Mesendoderm (in vitro differentiated cells): ENCODE results near the gene ZNF367.
A peak's percentile ranks its signal among the peaks of the same experiment; 100 is the strongest.

Experiments used
- DNase-seq: peaks from one replicate; pipeline ENCODE4 v3.0.0; 2013
- H2AK5ac ChIP-seq: 2 replicates; pipeline ENCODE4 v1.6.1; 2013; ENCODE audit warnings: low read length, inconsistent platforms
- H2BK120ac ChIP-seq: 2 replicates; pipeline ENCODE4 v1.6.1; 2013; ENCODE audit warnings: low read depth, mild to moderate bottlenecking, low read length, moderate library complexity, mixed read lengths
- H2BK15ac ChIP-seq: replicated peaks from 2 replicates; pipeline ENCODE4 v1.6.1; 2013; ENCODE audit warnings: low read depth, mild to moderate bottlenecking, moderate library complexity
- H2BK5ac ChIP-seq: 2 replicates; pipeline ENCODE4 v1.6.1; 2013; ENCODE audit warnings: low read length, inconsistent platforms
- H3K18ac ChIP-seq: 2 replicates; pipeline ENCODE4 v1.6.1; 2013; ENCODE audit warnings: mild to moderate bottlenecking, low read length, mixed read lengths
- H3K23ac ChIP-seq: one replicate; pipeline ENCODE4 v1.6.1; 2013; ENCODE audit warnings: low read length
- H3K27ac ChIP-seq: 2 replicates; pipeline ENCODE4 v1.5.1; 2013; ENCODE audit warnings: low read depth, mild to moderate bottlenecking, inconsistent platforms, low read length, moderate library complexity
- H3K27me3 ChIP-seq: 2 replicates; pipeline ENCODE4 v1.6.1; 2013; ENCODE audit warnings: low read length, control low read depth, mild to moderate bottlenecking, inconsistent platforms; ENCODE audit not compliant: insufficient read depth, poor library complexity
- H3K36me3 ChIP-seq: 2 replicates; pipeline ENCODE4 v1.6.1; 2013; ENCODE audit warnings: low read length, inconsistent platforms; ENCODE audit not compliant: control insufficient read depth, insufficient read depth
- H3K4ac ChIP-seq: one replicate; pipeline ENCODE4 v1.6.1; 2013; ENCODE audit warnings: low read depth, mild to moderate bottlenecking, low read length, moderate library complexity
- H3K4me1 ChIP-seq: 2 replicates; pipeline ENCODE4 v1.6.1; 2013; ENCODE audit warnings: low read depth, low read length, inconsistent platforms; ENCODE audit not compliant: control insufficient read depth
- H3K4me2 ChIP-seq: 2 replicates; pipeline ENCODE4 v1.6.1; 2013; ENCODE audit warnings: low read length
- H3K4me3 ChIP-seq: 2 replicates; pipeline ENCODE4 v1.5.1; 2013; ENCODE audit warnings: mild to moderate bottlenecking, low read length
- H3K56ac ChIP-seq: one replicate; pipeline ENCODE4 v1.6.1; 2013; ENCODE audit warnings: low read length
- H3K79me1 ChIP-seq: 2 replicates; pipeline ENCODE4 v1.6.1; 2013; ENCODE audit warnings: low read length, inconsistent platforms
- H3K79me2 ChIP-seq: 2 replicates; pipeline ENCODE4 v1.6.1; 2013; ENCODE audit warnings: mild to moderate bottlenecking, low read length; ENCODE audit not compliant: control insufficient read depth, insufficient read depth
- H3K9ac ChIP-seq: 2 replicates; pipeline ENCODE4 v1.6.1; 2013; ENCODE audit warnings: low read length, inconsistent platforms
- H4K5ac ChIP-seq: one replicate; pipeline ENCODE4 v1.6.1; 2013; ENCODE audit warnings: low read length
- H4K8ac ChIP-seq: one replicate; pipeline ENCODE4 v1.6.1; 2013; ENCODE audit warnings: low read depth, mild to moderate bottlenecking, control low read depth, low read length, moderate library complexity
- WGBS: extraction: QIAGEN DNeasy Blood & Tissue Kit; methylation state at CpG from one replicate; pipeline ENCODE4 v1.1.7; 2013; ENCODE audit warnings: low lambda C conversion rate, missing lambda C conversion rate; ENCODE audit not compliant: insufficient coverage; ENCODE audit errors: extremely low coverage; 5-methylcytosine and 5-hydroxymethylcytosine counted together

ZNF367 gene

GRCh38 chr9:96442491-96442890 is 24.3 kb upstream of the ZNF367 start:
- Histone ChIP-seq H3K27ac (no peak overlapping the region), H3K79me2 (no peaks in the 10 kb centered on the region), H3K4me2 (no peak overlapping the region), H3K4ac (no peak overlapping the region), H2BK15ac (no peak overlapping the region), H3K56ac (no peak overlapping the region), H4K8ac (no peak overlapping the region), H2BK5ac (no peak overlapping the region), H3K23ac (no peak overlapping the region), H3K36me3 (no peaks in the 10 kb centered on the region), H2BK120ac (no peak overlapping the region), H2AK5ac (no peak overlapping the region), H3K18ac (no peak overlapping the region), H4K5ac (no peak overlapping the region), H3K9ac (no peak overlapping the region), H3K4me3 (no peak overlapping the region), H3K79me1 (no peaks in the 10 kb centered on the region), H3K4me1 (no peaks in the 10 kb centered on the region), H3K27me3 (no peaks in the 10 kb centered on the region)
- DNase-seq: no peak
- no CpG with 5 or more reads among the region's 3 CpGs for WGBS

- no peak overlapping the region for H2BK15ac ChIP-seq
- no peaks in the 10 kb centered on the region for H3K27me3 ChIP-seq
- no peak overlapping the region for H3K4me2 ChIP-seq
- peak; percentile 68 for DNase-seq
- H3K23ac ChIP-seq: no peak overlapping the region
- no peaks in the 10 kb centered on the region for H3K79me1 ChIP-seq
- no peak overlapping the region for H2BK5ac ChIP-seq
- H2BK120ac ChIP-seq: no peak overlapping the region
- H3K36me3 ChIP-seq: no peaks in the 10 kb centered on the region
- no CpG with 5 or more reads among the region's 5 CpGs for WGBS
- no peak overlapping the region for H3K9ac ChIP-seq
- H3K56ac ChIP-seq: no peak overlapping the region
- H3K4ac ChIP-seq: no peak overlapping the region
- H3K4me3 ChIP-seq: no peak overlapping the region
- H2AK5ac ChIP-seq: no peak overlapping the region
- no peaks in the 10 kb centered on the region for H3K79me2 ChIP-seq
- H3K27ac ChIP-seq: no peak overlapping the region
- H4K8ac ChIP-seq: no peak overlapping the region
- H3K4me1 ChIP-seq: no peaks in the 10 kb centered on the region
- no peak overlapping the region for H3K18ac ChIP-seq
- no peak overlapping the region for H4K5ac ChIP-seq
Observed at GRCh38 chr9:96441798-96442445, 23.8 kb upstream of the ZNF367 start.

- no peak overlapping the region for H3K23ac ChIP-seq
- no peak overlapping the region for H3K18ac ChIP-seq
- no peak overlapping the region for H3K27ac ChIP-seq
- H3K56ac ChIP-seq: no peak overlapping the region
- H3K79me1 ChIP-seq: no peaks in the 10 kb centered on the region
- no peak overlapping the region for H3K4me3 ChIP-seq
- H2BK15ac ChIP-seq: no peak overlapping the region
- no peak overlapping the region for H4K8ac ChIP-seq
- H2BK5ac ChIP-seq: no peak overlapping the region
- H2AK5ac ChIP-seq: no peak overlapping the region
- H3K4me1 ChIP-seq: no peaks in the 10 kb centered on the region
- no peaks in the 10 kb centered on the region for H3K27me3 ChIP-seq
- no peaks in the 10 kb centered on the region for H3K79me2 ChIP-seq
- no CpG with 5 or more reads among the region's 5 CpGs for WGBS
- H3K9ac ChIP-seq: no peak overlapping the region
- H3K36me3 ChIP-seq: no peaks in the 10 kb centered on the region
- DNase-seq: no peak
- H3K4ac ChIP-seq: no peak overlapping the region
- no peak overlapping the region for H4K5ac ChIP-seq
- no peak overlapping the region for H2BK120ac ChIP-seq
- no peak overlapping the region for H3K4me2 ChIP-seq
Observed at GRCh38 chr9:96440671-96441199, 22.6 kb upstream of the ZNF367 start.

- H3K4me1 ChIP-seq: no peaks in the 10 kb centered on the region
- H3K56ac ChIP-seq: no peak overlapping the region
- no peaks in the 10 kb centered on the region for H3K79me1 ChIP-seq
- no peak overlapping the region for H3K18ac ChIP-seq
- H2AK5ac ChIP-seq: no peak overlapping the region
- DNase-seq: no peak
- H2BK5ac ChIP-seq: no peak overlapping the region
- H3K4ac ChIP-seq: no peak overlapping the region
- H3K36me3 ChIP-seq: no peaks in the 10 kb centered on the region
- H3K79me2 ChIP-seq: no peaks in the 10 kb centered on the region
- H3K4me2 ChIP-seq: no peak overlapping the region
- no peak overlapping the region for H4K8ac ChIP-seq
- no peak overlapping the region for H3K4me3 ChIP-seq
- H2BK15ac ChIP-seq: no peak overlapping the region
- no CpG with 5 or more reads among the region's 7 CpGs for WGBS
- no peak overlapping the region for H4K5ac ChIP-seq
- H3K9ac ChIP-seq: no peak overlapping the region
- H3K23ac ChIP-seq: no peak overlapping the region
- H2BK120ac ChIP-seq: no peak overlapping the region
- H3K27ac ChIP-seq: no peak overlapping the region
- H3K27me3 ChIP-seq: no peaks in the 10 kb centered on the region
Observed at GRCh38 chr9:96437454-96437853, 19.3 kb upstream of the ZNF367 start.

GRCh38 chr9:96436456-96437126 is 18.4 kb upstream of the ZNF367 start:
- Histone ChIP-seq H3K79me1 (no peaks in the 10 kb centered on the region), H3K4me2 (no peak overlapping the region), H3K4ac (no peak overlapping the region), H3K56ac (no peak overlapping the region), H2BK15ac (no peak overlapping the region), H3K23ac (no peak overlapping the region), H3K18ac (no peak overlapping the region), H3K9ac (no peak overlapping the region), H3K27ac (no peak overlapping the region), H2AK5ac (no peak overlapping the region), H3K36me3 (no peaks in the 10 kb centered on the region), H4K5ac (no peak overlapping the region), H2BK120ac (no peak overlapping the region), H4K8ac (no peak overlapping the region), H3K4me1 (no peaks in the 10 kb centered on the region), H3K4me3 (no peak overlapping the region), H3K79me2 (no peaks in the 10 kb centered on the region), H3K27me3 (no peaks in the 10 kb centered on the region), H2BK5ac (no peak overlapping the region)
- no peak for DNase-seq
- no CpG with 5 or more reads among the region's 15 CpGs for WGBS
